ENCODE data around the gene STPG1.
A peak's percentile ranks its signal among the peaks of the same experiment; 100 is the strongest.

STPG1 gene

DNA sequence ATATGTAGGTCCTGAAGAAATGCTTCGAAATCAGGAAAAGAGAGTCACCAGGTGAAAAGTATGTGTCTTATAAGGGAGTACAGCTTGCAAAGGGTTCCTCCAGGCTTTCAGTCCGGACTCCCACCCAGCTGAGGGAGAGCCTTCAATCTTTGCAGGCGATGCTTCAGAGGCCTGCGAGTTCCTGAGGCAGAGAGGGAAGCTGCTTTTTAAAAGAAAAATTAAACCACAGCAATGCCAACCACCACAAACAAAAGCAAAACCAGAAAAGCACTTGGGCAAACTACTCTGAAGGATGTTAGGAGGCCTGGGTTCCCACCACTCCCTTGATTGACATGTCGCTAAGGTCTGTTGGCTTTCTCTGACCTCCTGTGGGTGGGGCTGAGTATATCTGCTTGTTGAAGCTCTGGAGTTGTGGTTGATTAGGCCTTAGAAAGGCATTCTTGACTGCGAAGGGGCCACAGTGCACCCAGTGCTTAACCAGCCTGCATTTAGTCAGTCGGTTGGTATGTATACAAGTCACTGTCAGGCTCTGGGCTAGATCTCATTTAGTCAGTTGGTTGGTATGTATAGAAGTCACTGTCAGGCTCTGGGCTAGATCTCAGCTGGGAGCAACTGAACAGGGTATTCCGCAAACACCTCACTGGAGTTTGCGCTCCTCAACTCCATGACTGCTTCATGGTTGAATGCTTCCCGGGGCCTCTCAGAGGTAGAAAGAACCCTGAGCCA lies 3.2 kb upstream of the STPG1 start:
- peak; percentile 90 for DNase-seq (ENCODE audit: extremely low read depth, low read depth)
- TF ChIP-seq, protein P1, sequence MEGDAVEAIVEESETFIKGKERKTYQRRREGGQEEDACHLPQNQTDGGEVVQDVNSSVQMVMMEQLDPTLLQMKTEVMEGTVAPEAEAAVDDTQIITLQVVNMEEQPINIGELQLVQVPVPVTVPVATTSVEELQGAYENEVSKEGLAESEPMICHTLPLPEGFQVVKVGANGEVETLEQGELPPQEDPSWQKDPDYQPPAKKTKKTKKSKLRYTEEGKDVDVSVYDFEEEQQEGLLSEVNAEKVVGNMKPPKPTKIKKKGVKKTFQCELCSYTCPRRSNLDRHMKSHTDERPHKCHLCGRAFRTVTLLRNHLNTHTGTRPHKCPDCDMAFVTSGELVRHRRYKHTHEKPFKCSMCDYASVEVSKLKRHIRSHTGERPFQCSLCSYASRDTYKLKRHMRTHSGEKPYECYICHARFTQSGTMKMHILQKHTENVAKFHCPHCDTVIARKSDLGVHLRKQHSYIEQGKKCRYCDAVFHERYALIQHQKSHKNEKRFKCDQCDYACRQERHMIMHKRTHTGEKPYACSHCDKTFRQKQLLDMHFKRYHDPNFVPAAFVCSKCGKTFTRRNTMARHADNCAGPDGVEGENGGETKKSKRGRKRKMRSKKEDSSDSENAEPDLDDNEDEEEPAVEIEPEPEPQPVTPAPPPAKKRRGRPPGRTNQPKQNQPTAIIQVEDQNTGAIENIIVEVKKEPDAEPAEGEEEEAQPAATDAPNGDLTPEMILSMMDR (IDR thresholded peaks at IDR 0.05; ENCODE audit: low read depth, low read length) = no peak

DNA sequence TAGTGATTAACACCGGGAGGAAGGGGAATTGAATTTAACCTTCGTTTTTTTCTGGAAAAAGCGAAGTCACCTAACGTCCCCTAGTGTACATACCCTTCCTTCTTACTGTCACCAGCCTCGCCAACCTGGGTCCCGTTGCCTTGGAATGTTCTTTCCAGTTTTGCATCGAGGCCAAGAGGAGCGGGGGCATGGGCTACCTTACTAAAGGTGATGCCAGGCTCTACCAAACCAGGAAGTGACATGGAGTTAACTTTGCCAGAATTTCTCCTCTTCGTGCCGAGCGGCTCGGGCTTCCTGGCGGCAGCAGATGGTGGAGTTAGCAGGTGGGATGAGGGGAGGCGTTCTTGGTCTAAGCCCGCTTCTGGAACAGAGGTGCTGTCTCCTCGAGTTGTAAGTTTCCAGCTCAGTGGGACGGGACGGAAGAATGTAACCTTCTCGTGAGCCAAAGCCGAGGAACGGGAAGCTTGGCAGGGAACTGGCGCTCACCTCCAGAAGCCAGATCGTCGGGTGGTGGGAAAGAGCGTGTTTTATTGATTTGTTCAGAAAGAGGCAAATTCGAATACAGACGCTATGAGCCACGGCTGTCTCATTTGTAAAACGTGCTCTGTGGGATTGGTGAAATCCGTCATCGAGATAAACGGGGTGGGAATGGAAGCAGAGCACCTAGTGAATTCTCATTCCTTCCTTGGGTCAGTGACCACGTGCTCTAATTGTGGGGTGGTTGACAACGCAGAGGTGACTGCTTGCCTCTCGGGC lies 2.5 kb upstream of the STPG1 start:
- TF ChIP-seq, protein P1 (IDR thresholded peaks at IDR 0.05; ENCODE audit: low read depth, low read length) = no peak
- no peak for DNase-seq (ENCODE audit: extremely low read depth, low read depth)

DNA sequence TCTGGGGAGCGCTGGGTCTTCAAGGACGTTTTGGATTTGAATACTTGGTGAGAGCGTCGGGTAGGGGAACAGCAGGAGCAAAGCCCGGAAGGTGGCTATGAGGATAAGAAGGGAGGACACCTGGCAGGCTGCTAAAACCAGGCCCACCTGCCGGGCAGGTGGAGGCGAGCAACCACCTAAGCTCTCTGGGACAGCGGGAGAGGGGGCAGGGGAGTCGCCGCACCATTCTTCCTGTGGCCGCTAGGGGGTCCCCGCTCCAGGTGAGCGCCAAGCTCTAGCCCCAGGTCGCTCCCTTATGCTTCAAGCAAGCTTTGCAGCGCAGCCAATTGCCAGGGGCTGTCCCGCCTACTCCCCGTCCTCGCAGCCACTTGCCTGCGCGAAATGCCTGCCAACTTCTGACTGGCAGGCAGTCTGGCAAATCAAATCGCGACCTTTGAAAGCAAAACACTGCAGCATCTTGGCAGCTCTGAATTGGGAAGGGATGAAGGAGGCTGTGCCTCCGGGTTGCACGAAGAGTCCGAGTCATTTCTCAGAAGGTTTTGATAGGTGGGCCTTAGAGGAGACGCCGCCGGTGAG lies 1.8 kb upstream of the STPG1 start, which contains the start of gene NIPAL3:
Gene NIPAL3, plus strand, starts transcription at position 469 of the 576 bp plus-strand sequence. CDS start 3,746 bp downstream, outside the sequence.
- peak; percentile 99 for DNase-seq (ENCODE audit: extremely low read depth, low read depth)
- TF ChIP-seq, protein P1 (IDR thresholded peaks at IDR 0.05; ENCODE audit: low read depth, low read length) = peak; percentile 57

DNA sequence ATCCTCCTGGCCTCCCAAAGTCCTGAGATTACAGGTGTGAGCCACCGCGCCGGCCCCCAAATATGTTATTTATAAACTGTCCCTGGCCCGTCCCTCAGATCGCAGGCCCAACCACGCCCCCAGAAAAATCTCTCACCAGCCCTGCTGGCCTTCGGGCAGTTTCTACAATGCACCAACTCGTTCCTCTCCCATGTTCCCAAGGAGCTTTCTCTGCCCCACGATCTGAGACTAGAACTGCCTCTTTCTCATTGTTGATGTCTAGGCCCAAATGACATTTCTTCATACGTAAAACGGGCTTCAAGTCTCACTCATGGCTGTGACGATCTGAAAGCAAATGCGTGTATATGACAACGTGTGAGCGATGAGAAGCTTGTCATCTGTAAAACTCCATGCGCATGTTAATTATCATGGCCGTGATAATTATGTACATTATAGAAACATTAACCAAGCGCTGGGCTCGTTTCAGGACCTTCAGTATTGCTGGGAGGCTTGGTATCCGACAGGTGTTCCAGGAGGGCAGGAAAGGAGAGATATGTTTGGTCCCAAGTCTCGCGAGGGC lies 1.3 kb upstream of the STPG1 start:
- TF ChIP-seq, protein P1 (IDR thresholded peaks at IDR 0.05; ENCODE audit: low read depth, low read length) = no peak
- no peak for DNase-seq (ENCODE audit: extremely low read depth, low read depth)

DNA sequence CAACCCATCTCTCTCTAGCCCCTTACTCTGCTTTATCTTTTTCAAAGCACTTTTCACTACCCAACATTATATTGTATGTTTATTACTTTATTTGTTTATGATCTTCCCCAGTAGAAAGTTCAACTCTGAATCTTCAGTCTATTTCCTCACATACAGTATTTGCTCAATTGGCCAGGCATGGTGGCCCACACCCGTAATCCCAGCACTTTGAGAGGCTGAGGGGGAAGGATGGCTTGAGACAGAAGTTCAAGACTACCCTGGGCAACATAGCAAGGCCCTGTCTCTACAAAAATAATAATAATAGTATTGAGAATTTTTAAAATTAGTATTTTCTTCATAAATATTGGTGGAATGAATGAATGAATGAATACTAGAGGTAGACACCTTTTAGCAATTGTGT lies 1.2 kb downstream of the STPG1 start:
- DNase-seq (ENCODE audit: extremely low read depth, low read depth) = no peak
- TF ChIP-seq, protein P1 (IDR thresholded peaks at IDR 0.05; ENCODE audit: low read depth, low read length) = no peak

DNA sequence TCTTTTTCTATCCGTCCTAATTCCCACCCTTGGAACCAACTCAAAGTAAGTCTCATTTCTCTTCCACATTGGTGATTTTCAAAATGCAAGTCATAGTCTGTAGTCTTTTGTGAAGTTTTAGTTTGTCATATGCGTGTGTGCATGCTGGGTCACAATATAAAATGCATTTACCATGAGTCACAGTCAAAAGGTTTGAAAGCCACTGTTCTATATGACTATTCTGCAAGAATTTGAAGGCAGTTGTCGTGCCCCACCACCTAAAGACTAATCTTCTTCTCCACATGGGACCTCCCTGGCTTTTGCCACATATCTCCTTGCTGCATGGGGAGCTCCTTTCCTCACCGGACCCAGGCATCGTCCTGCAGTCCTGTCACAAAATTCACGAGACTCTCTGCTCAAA lies 1.6 kb downstream of the STPG1 start:
- TF ChIP-seq, protein P1 (IDR thresholded peaks at IDR 0.05; ENCODE audit: low read depth, low read length) = no peak
- DNase-seq (ENCODE audit: extremely low read depth, low read depth) = no peak
